Activated T-cell treated with anti-CD3 and anti-CD28 coated beads for 4 hours (primary cell): ENCODE measurements around the gene ECD.

Experiments
- DNase-seq: peaks from one replicate; pipeline ENCODE4 v3.0.0-alpha.2; 2020

ECD gene

DNA sequence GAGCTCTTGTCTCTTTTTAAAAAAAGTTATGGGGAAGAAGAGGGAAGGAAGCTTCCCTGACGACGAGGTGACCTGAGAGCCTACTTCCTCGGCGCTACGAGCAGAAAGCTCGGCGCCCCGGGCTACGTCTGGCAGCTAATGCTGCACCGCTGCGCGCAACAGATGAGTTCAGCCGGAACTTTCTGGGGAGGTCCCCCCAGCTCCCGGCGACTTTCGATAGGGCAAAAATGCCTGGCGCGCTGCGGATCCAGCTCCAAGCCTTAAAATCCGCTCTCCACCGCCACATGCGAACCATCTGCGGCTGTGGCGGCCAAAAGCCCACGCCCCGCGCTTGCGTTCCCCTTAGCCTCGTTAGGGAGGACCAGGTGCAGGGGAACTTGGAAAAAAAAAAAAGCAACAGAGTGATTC is 71.8 kb downstream of the ECD start:
- DNase-seq: peak; percentile 49

- DNase-seq: peak; percentile 13
These were observed 72.3 kb downstream of the ECD start for GRCh38 chr10:73095481-73096021.

GRCh38 chr10:73094986-73095480 is 72.8 kb downstream of the ECD start:
- DNase-seq: no peak

- no peak for DNase-seq
These were observed 73.6 kb downstream of the ECD start for GRCh38 chr10:73093922-73094850.

- no peak for DNase-seq
These were observed 75.0 kb downstream of the ECD start for GRCh38 chr10:73092830-73093229.

DNA sequence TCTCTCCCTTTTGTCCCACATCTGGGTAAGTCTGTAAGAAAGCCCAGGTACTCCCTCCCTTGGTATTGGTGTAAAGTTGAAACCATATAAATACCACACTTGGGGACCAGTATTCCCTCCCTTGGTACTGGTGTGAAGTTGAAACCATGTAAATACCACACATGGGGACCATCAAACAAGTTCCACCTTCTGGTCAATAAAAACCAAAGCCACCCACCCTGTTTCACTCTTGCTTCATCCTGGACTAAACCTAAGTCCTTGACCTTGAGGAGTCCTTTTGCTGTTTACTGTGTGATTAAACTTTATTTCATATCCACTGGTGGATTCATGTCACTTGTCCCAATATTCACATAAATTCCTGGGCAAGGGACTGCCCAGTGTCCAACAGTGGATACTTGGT is 79.5 kb downstream of the ECD start:
- DNase-seq: no peak

DNA sequence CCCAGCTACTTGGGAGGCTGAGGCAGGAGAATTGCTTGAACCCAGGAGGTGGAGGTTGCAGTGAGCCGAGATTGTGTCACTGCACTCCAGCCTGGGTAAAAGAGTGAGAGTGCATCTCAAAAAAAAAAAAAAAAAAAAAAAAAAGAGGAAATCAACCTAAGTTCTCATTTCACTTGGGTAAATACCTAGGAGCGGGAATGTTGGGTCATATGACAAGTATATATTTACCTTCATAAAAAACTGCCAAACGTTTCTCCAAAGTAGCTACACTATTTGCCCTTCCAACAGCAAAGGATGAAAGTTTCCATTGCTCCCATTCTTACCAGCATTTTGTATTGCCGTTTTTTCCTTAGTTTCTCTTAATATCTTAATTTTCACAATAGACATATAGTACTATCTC is 81.0 kb downstream of the ECD start:
- no peak for DNase-seq

DNA sequence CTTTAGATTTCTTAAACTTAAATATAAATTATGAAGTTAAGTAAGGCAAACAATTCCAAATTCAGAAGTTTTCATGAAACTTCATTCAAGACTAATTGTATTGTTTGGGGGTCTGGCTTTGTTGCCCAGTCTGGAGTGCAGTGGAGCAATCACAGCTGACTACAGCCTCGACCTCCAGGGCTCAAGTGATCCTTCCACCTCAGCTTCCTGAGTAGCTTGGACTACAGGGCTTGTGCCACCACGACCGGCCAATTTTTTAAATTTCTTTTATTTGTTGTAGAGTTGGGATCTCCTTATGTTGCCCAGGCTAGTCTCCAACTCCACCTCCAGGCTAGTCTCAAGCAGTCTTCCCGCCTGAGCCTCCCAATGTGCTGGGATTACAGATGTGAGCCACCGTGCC is 83.6 kb downstream of the ECD start:
- DNase-seq: no peak
